ENCODE results near the gene GALNT9.

Gene GALNT9

GRCh38 chr12:132174839-132175490, 154.4 kb downstream of the GALNT9 start:
- Histone ChIP-seq H4K20me1 (ENCODE audit: insufficient read depth, low read length) (no peaks in the 10 kb centered on the region), H3K9me3 (ENCODE audit: insufficient read depth, low read length, severe bottlenecking) (no peaks in the 10 kb centered on the region), H3K27ac (ENCODE audit: low read length) (no peak overlapping the region), H3K4me1 (ENCODE audit: insufficient read depth, low read length) (peaks cover 14% of the 10 kb centered on the region), H3K4me2 (ENCODE audit: insufficient read depth, low read length) (no peak overlapping the region), H3K27me3 (ENCODE audit: insufficient read depth, low read length, poor library complexity) (no peaks in the 10 kb centered on the region), H3K36me3 (ENCODE audit: insufficient read depth, low read length) (no peaks in the 10 kb centered on the region), H2AFZ (ENCODE audit: low read depth, low read length) (no peak overlapping the region), H3K9ac (ENCODE audit: low read depth, low read length) (no peak overlapping the region), H3K4me3 (ENCODE audit: low read depth in 1 of 2, low read length in 2 of 2) (no peak overlapping the region), H3K79me2 (ENCODE audit: insufficient read depth, low read length) (no peaks in the 10 kb centered on the region)
- DNase-seq: no peak
- no peak for ATAC-seq (ENCODE audit: insufficient read depth, low read depth)
- TF ChIP-seq, protein P1, sequence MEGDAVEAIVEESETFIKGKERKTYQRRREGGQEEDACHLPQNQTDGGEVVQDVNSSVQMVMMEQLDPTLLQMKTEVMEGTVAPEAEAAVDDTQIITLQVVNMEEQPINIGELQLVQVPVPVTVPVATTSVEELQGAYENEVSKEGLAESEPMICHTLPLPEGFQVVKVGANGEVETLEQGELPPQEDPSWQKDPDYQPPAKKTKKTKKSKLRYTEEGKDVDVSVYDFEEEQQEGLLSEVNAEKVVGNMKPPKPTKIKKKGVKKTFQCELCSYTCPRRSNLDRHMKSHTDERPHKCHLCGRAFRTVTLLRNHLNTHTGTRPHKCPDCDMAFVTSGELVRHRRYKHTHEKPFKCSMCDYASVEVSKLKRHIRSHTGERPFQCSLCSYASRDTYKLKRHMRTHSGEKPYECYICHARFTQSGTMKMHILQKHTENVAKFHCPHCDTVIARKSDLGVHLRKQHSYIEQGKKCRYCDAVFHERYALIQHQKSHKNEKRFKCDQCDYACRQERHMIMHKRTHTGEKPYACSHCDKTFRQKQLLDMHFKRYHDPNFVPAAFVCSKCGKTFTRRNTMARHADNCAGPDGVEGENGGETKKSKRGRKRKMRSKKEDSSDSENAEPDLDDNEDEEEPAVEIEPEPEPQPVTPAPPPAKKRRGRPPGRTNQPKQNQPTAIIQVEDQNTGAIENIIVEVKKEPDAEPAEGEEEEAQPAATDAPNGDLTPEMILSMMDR (IDR thresholded peaks at IDR 0.05; ENCODE audit: borderline replicate concordance, extremely low read depth, low read length, poor library complexity, severe bottlenecking): no peak
- no peak for TF ChIP-seq EZH2 (IDR thresholded peaks at IDR 0.05; ENCODE audit: borderline replicate concordance, low read depth, low read length, severe bottlenecking)

DNA sequence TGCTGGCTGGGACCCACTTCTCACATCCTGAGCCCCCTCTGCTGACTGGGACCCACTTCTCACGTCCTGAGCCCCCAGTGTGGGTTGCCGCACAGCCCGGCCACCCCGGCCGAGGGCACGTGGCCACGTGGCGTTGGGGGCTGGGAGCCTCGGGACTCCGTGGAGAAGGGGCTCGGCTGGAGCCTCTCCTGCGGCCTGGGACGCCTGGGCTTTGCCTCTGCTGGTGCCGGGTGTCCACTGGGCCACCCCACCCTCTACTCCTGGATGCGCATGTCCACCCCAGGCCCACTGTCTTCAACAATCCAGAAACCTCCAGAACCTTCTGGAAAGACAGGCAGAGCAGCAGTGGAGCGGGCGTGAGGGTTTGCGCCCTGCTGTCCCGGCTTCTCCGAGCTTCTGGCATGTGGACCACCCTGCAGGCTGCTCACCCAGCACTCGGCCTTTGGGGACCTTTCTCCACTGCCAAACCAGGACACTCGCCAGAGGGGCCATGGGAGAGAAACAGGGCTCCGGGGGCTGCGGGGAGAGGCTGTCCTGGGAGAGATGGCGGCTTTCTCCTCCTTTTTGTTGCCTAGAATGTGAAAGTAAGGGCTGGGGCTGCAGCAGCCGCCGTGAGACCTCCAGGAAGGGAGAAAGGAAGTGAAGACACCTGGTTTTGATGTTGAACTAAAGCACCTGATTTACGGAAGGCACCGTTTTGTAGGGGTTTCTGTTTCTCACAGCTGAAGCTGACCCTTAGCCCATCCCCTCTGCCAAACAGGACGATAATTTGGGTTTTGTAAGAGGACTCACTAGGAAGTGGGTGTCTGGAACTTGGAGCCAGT, 155.2 kb downstream of the GALNT9 start:
- Histone ChIP-seq H3K9me3 (ENCODE audit: insufficient read depth, low read length, severe bottlenecking) (no peaks in the 10 kb centered on the region), H4K20me1 (ENCODE audit: insufficient read depth, low read length) (no peaks in the 10 kb centered on the region), H2AFZ (ENCODE audit: low read depth, low read length) (no peak overlapping the region), H3K4me3 (ENCODE audit: low read depth in 1 of 2, low read length in 2 of 2) (no peak overlapping the region), H3K79me2 (ENCODE audit: insufficient read depth, low read length) (no peaks in the 10 kb centered on the region), H3K27ac (ENCODE audit: low read length) (no peak overlapping the region), H3K27me3 (ENCODE audit: insufficient read depth, low read length, poor library complexity) (no peaks in the 10 kb centered on the region), H3K9ac (ENCODE audit: low read depth, low read length) (no peak overlapping the region), H3K4me2 (ENCODE audit: insufficient read depth, low read length) (no peak overlapping the region), H3K4me1 (ENCODE audit: insufficient read depth, low read length) (peaks cover 14% of the 10 kb centered on the region), H3K36me3 (ENCODE audit: insufficient read depth, low read length) (no peaks in the 10 kb centered on the region)
- TF ChIP-seq, protein P1 (IDR thresholded peaks at IDR 0.05; ENCODE audit: borderline replicate concordance, extremely low read depth, low read length, poor library complexity, severe bottlenecking): no peak
- no peak for ATAC-seq (ENCODE audit: insufficient read depth, low read depth)
- DNase-seq: no peak

DNA sequence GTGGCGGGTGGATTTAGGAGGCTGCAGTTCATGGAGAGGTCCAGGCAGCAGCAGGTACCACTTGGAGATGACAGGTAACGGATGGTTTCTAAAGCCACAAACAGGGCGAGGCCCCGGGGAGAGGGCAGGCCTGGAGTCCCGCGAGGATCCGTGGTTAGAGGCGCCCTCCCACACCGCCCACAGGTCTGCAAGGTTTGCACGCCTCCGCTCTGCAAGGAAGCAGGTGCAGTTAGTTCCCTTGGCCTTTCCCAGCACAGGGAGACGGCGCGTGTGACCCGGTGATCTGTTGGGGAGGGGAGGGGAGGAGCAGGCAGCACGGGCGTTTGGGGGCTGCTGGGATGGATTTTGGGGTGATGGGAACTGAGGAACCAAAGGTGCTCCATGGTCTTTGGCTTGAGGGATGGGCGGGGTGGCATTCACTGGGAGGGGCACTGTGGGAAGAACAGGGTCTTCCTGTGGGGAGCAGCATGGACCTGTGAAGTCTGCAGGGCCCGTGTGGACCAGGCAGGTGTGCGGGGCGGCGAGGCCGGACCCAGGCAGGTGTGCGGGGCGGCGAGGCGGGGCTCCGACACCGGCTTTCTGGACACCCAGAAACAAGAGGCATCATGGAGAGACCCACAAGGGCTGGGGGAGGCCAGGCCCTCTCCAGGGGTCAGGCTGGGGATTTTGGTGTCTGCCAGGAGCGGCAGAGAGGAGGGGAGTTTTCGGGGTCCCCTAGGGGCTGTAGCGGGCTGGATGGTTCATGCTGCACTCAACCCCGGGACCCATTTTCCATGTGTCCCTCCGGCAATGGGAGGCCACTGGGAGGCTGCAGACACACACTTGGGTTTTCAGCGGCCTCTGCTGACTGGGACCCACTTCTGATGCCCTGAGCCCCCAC, 156.0 kb downstream of the GALNT9 start:
- Histone ChIP-seq H2AFZ (ENCODE audit: low read depth, low read length) (no peak overlapping the region), H3K9me3 (ENCODE audit: insufficient read depth, low read length, severe bottlenecking) (no peaks in the 10 kb centered on the region), H3K79me2 (ENCODE audit: insufficient read depth, low read length) (no peaks in the 10 kb centered on the region), H3K9ac (ENCODE audit: low read depth, low read length) (no peak overlapping the region), H3K4me2 (ENCODE audit: insufficient read depth, low read length) (no peak overlapping the region), H3K27me3 (ENCODE audit: insufficient read depth, low read length, poor library complexity) (no peaks in the 10 kb centered on the region), H3K36me3 (ENCODE audit: insufficient read depth, low read length) (no peaks in the 10 kb centered on the region), H4K20me1 (ENCODE audit: insufficient read depth, low read length) (no peaks in the 10 kb centered on the region), H3K4me3 (ENCODE audit: low read depth in 1 of 2, low read length in 2 of 2) (no peak overlapping the region), H3K27ac (ENCODE audit: low read length) (no peak overlapping the region), H3K4me1 (ENCODE audit: insufficient read depth, low read length) (peaks cover 7% of the 10 kb centered on the region)
- ATAC-seq (ENCODE audit: insufficient read depth, low read depth) (no peak), DNase-seq (no peak)
- no peak for TF ChIP-seq EZH2 (IDR thresholded peaks at IDR 0.05; ENCODE audit: borderline replicate concordance, low read depth, low read length, severe bottlenecking)
- TF ChIP-seq, protein P1 (IDR thresholded peaks at IDR 0.05; ENCODE audit: borderline replicate concordance, extremely low read depth, low read length, poor library complexity, severe bottlenecking): no peak

All from DND-41 (cell line).